ENCODE results near the gene C1GALT1. TPM values are rescaled to one million over a fixed set of nuclear protein-coding genes. Genes with fewer than 3 reads are reported as not detected.
"Not testable (repeated sequence)": the region's sequence is repeated elsewhere in the genome, so short reads cannot be mapped to it uniquely, and the experiment has no call there.

Gene C1GALT1
- total RNA-seq, 1 experiment from 2014 or later: 27.2 TPM

- RAD21 ChIA-PET (ENCODE audit: low non-redundant PET in 1 of 2, low total read pairs in 2 of 2, uncharacterized antibody in 2 of 2, unreplicated experiment in 2 of 2); H3K36me3 ChIP-seq (ENCODE audit: control insufficient read depth in 1 of 2, insufficient read depth in 2 of 2, low read length in 2 of 2); intact Hi-C loops (cut with micrococcal nuclease); H3K9ac ChIP-seq (ENCODE audit: low read length); H3K27me3 ChIP-seq (ENCODE audit: insufficient read depth, low read length); H3K27ac ChIP-seq (ENCODE audit: low read depth, low read length); H3K9me3 ChIP-seq (ENCODE audit: control insufficient read depth in 1 of 2, insufficient read depth in 1 of 2, low read depth in 1 of 2, low read length in 2 of 2); CTCF ChIA-PET; H4K20me1 ChIP-seq (ENCODE audit: insufficient read depth); POLR2A ChIA-PET; H2AFZ ChIP-seq (ENCODE audit: low read depth, low read length, poor library complexity, severe bottlenecking); H3K79me2 ChIP-seq (ENCODE audit: insufficient read depth, low read length); H3K4me2 ChIP-seq (ENCODE audit: low read length); H3K9me2 ChIP-seq (ENCODE audit: insufficient read depth); BruUV-seq (replicated peaks); H3K4me3 ChIP-seq (replicated peaks in 1 of 2; ENCODE audit: low read depth in 1 of 2, low read length in 2 of 2); ATAC-seq; H3K4me1 ChIP-seq (ENCODE audit: control insufficient read depth in 1 of 2, insufficient read depth in 2 of 2, low read length in 2 of 2); DNase-seq (ENCODE audit: low read depth, low spot score): not testable (repeated sequence)
Measured at GRCh38 chr7:7145151-7145550, 37.2 kb upstream of the C1GALT1 start.

GRCh38 chr7:7146837-7147236 lies 35.5 kb upstream of the C1GALT1 start:
- no peaks in the 10 kb centered on the region for H3K79me2 ChIP-seq (ENCODE audit: insufficient read depth, low read length)
- H3K27me3 ChIP-seq (ENCODE audit: insufficient read depth, low read length): no peaks in the 10 kb centered on the region
- POLR2A ChIA-PET: no interaction called here
- intact Hi-C loops (cut with micrococcal nuclease): no loop called here
- no peak overlapping the region for H3K4me2 ChIP-seq (ENCODE audit: low read length)
- no peaks in the 10 kb centered on the region for H3K9me3 ChIP-seq (ENCODE audit: control insufficient read depth in 1 of 2, insufficient read depth in 1 of 2, low read depth in 1 of 2, low read length in 2 of 2)
- TF ChIP-seq POLR2A (IDR thresholded peaks at IDR 0.05; ENCODE audit: borderline replicate concordance, extremely low read depth, insufficient read depth, insufficient read length): no peak
- H3K4me3 ChIP-seq (replicated peaks in 1 of 2; ENCODE audit: low read depth in 1 of 2, low read length in 2 of 2): no peak overlapping the region
- DNase-seq (ENCODE audit: low read depth, low spot score) (no peak), ATAC-seq (no peak)
- no peak overlapping the region for H3K27ac ChIP-seq (ENCODE audit: low read depth, low read length)
- BruUV-seq (replicated peaks): no TSS peak
- H3K9me2 ChIP-seq (ENCODE audit: insufficient read depth): no peaks in the 10 kb centered on the region
- H4K20me1 ChIP-seq (ENCODE audit: insufficient read depth): no peaks in the 10 kb centered on the region
- H3K9ac ChIP-seq (ENCODE audit: low read length): no peak overlapping the region
- H2AFZ ChIP-seq (ENCODE audit: low read depth, low read length, poor library complexity, severe bottlenecking): no peak overlapping the region
- H3K36me3 ChIP-seq (ENCODE audit: control insufficient read depth in 1 of 2, insufficient read depth in 2 of 2, low read length in 2 of 2): no peaks in the 10 kb centered on the region
- CTCF ChIA-PET: no interaction called here
- RAD21 ChIA-PET (ENCODE audit: low non-redundant PET in 1 of 2, low total read pairs in 2 of 2, uncharacterized antibody in 2 of 2, unreplicated experiment in 2 of 2): no interaction called here
- 0 out of 4 replicates have a peak, but pooled peaks cover 0 to 5% of the 10 kb centered on the region in 2 experiments for H3K4me1 ChIP-seq (ENCODE audit: control insufficient read depth in 1 of 2, insufficient read depth in 2 of 2, low read length in 2 of 2)

DNA sequence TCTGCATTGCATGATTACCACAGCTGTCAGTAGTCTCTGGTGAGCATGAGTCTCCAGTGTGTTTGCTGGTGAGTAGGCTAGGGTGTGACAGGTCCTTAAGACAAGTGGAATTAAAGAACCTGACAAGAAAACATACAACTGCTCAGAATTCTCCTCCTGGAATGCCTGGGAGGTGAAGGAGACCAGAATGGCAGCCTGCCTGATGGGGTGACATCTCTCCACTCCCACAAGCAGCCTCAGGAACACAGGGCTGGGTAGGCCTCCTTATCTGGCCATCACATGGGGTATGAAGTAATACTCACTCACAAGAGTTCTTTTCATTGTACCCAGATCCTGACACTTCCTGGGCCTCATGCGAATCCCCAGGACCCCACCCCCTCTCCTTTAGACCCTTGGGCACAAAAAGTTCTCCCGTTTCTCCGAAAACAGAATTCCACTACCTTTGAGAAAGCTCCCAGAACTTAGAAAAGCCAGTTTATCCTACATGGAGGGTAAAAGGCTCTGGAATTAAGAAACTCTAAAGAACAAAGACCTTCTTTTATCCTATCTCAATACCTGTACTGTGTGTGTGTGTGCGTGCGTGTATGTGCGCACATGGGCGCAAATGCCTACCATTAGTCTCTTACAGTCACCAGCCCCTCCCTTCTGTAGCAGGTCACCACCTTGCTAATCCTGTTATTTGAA lies 33.4 kb upstream of the C1GALT1 start:
- CTCF ChIA-PET: interaction anchor here (1.1 kb wide), 1 partner anchor 43 kb away, joined by 3 read pairs; no protein-coding TSS in a partner anchor
- Histone ChIP-seq H2AFZ (ENCODE audit: low read depth, low read length, poor library complexity, severe bottlenecking) (no peak overlapping the region), H3K9ac (ENCODE audit: low read length) (no peak overlapping the region), H3K27me3 (ENCODE audit: insufficient read depth, low read length) (no peaks in the 10 kb centered on the region), H4K20me1 (ENCODE audit: insufficient read depth) (no peaks in the 10 kb centered on the region), H3K79me2 (ENCODE audit: insufficient read depth, low read length) (no peaks in the 10 kb centered on the region), H3K4me1 (ENCODE audit: control insufficient read depth in 1 of 2, insufficient read depth in 2 of 2, low read length in 2 of 2) (0 out of 4 replicates have a peak, but pooled peaks cover 0 to 5% of the 10 kb centered on the region in 2 experiments), H3K4me3 (replicated peaks in 1 of 2; ENCODE audit: low read depth in 1 of 2, low read length in 2 of 2) (no peak overlapping the region), H3K9me3 (ENCODE audit: control insufficient read depth in 1 of 2, insufficient read depth in 1 of 2, low read depth in 1 of 2, low read length in 2 of 2) (no peaks in the 10 kb centered on the region), H3K4me2 (ENCODE audit: low read length) (no peak overlapping the region), H3K9me2 (ENCODE audit: insufficient read depth) (no peaks in the 10 kb centered on the region), H3K27ac (ENCODE audit: low read depth, low read length) (no peak overlapping the region), H3K36me3 (ENCODE audit: control insufficient read depth in 1 of 2, insufficient read depth in 2 of 2, low read length in 2 of 2) (no peaks in the 10 kb centered on the region)
- no peak for TF ChIP-seq SRF (IDR thresholded peaks at IDR 0.05; ENCODE audit: low read depth)
- TF ChIP-seq RAD21 (IDR thresholded peaks at IDR 0.05; ENCODE audit: low read depth): no peak
- TF ChIP-seq ZFX (IDR thresholded peaks at IDR 0.05): no peak
- no peak for TF ChIP-seq JUND (IDR thresholded peaks at IDR 0.05)
- TF ChIP-seq EZH2phosphoT487 (IDR thresholded peaks at IDR 0.05; ENCODE audit: borderline replicate concordance): no peak
- TF ChIP-seq POLR2AphosphoS5 (IDR thresholded peaks at IDR 0.05; ENCODE audit: low read depth, low read length): no peak
- no peak for TF ChIP-seq SP1 (IDR thresholded peaks at IDR 0.05; ENCODE audit: low read depth)
- TF ChIP-seq CBX3 (IDR thresholded peaks at IDR 0.05; ENCODE audit: low read depth): no peak
- no peak for TF ChIP-seq REST (IDR thresholded peaks at IDR 0.05; ENCODE audit: low read depth)
- no peak for TF ChIP-seq EGR1 (IDR thresholded peaks at IDR 0.05; ENCODE audit: low read depth)
- intact Hi-C loops (cut with micrococcal nuclease): no loop called here
- no peak for DNase-seq (ENCODE audit: low read depth, low spot score)
- no TSS peak for BruUV-seq (replicated peaks)
- no peak for ATAC-seq
- RAD21 ChIA-PET (ENCODE audit: low non-redundant PET in 1 of 2, low total read pairs in 2 of 2, uncharacterized antibody in 2 of 2, unreplicated experiment in 2 of 2): no interaction called here
- POLR2A ChIA-PET: no interaction called here

Data from HCT116 (cell line).